Measurements from ENCODE around the gene TRPM7.
"Not testable (repeated sequence)": the region's sequence is repeated elsewhere in the genome, so short reads cannot be mapped to it uniquely, and the experiment has no call there.

The TRPM7 gene

GRCh38 chr15:50627351-50628055 is 59.1 kb downstream of the TRPM7 start:
- Mint-ChIP-seq H3K27me3 (no peaks in the 10 kb centered on the region), H3K4me1 (no peaks in the 10 kb centered on the region), H3K9me3 (no peaks in the 10 kb centered on the region), H3K4me3 (no peak overlapping the region), H3K27ac (no peak overlapping the region), H3K36me3 (peaks cover 31% of the 10 kb centered on the region)
- CTCF ChIA-PET: interaction anchor here (1.6 kb wide), 1 partner anchor 17 kb away, joined by 3 read pairs; no protein-coding TSS in a partner anchor
- DNase-seq: no peak

GRCh38 chr15:50624616-50625168 is 61.9 kb downstream of the TRPM7 start:
- Mint-ChIP-seq H3K27ac (no peak overlapping the region), H3K4me1 (no peaks in the 10 kb centered on the region), H3K27me3 (no peaks in the 10 kb centered on the region), H3K9me3 (no peaks in the 10 kb centered on the region), H3K36me3 (peaks cover 41% of the 10 kb centered on the region), H3K4me3 (no peak overlapping the region)
- DNase-seq: no peak
- CTCF ChIA-PET: interaction anchor here (1.0 kb wide), 1 partner anchor 239 kb away, joined by 3 read pairs; no protein-coding TSS in a partner anchor

- H3K36me3 Mint-ChIP-seq: peaks cover 37% of the 10 kb centered on the region
- not testable (repeated sequence) for H3K9me3 Mint-ChIP-seq, H3K27me3 Mint-ChIP-seq, DNase-seq, H3K4me1 Mint-ChIP-seq, H3K4me3 Mint-ChIP-seq
- CTCF ChIA-PET: interaction anchor here (0.6 to 1.4 kb wide), 2 partner anchors 30 to 160 kb away, joined by 3 read pairs; no protein-coding TSS in a partner anchor
- peak overlapping the region; percentile 58 for H3K27ac Mint-ChIP-seq
These were observed 64.1 kb downstream of the TRPM7 start for GRCh38 chr15:50622361-50622943.

- H3K9me3 Mint-ChIP-seq, H3K27me3 Mint-ChIP-seq, H3K4me3 Mint-ChIP-seq: not testable (repeated sequence)
These were observed 69.6 kb downstream of the TRPM7 start for GRCh38 chr15:50616960-50617359.

GRCh38 chr15:50616554-50616953 is 70.0 kb downstream of the TRPM7 start:
- H3K27me3 Mint-ChIP-seq, H3K9me3 Mint-ChIP-seq, DNase-seq, CTCF ChIA-PET, H3K4me3 Mint-ChIP-seq, H3K4me1 Mint-ChIP-seq, H3K27ac Mint-ChIP-seq: not testable (repeated sequence)
- peaks cover 23% of the 10 kb centered on the region for H3K36me3 Mint-ChIP-seq

More at GRCh38 chr15:50616960-50617359, 69.6 kb downstream of the TRPM7 start:
- DNase-seq, CTCF ChIA-PET, H3K27ac Mint-ChIP-seq, H3K4me1 Mint-ChIP-seq: not testable (repeated sequence)
- peaks cover 26% of the 10 kb centered on the region for H3K36me3 Mint-ChIP-seq

- CTCF ChIA-PET: no interaction called here
- Mint-ChIP-seq H3K4me1 (no peaks in the 10 kb centered on the region), H3K9me3 (no peaks in the 10 kb centered on the region), H3K36me3 (peaks cover 28% of the 10 kb centered on the region), H3K27me3 (no peaks in the 10 kb centered on the region), H3K27ac (no peak overlapping the region), H3K4me3 (no peak overlapping the region)
- no peak for DNase-seq
These were observed 73.0 kb downstream of the TRPM7 start for GRCh38 chr15:50613600-50613999.

GRCh38 chr15:50607129-50607528 is 79.5 kb downstream of the TRPM7 start:
- Mint-ChIP-seq H3K36me3 (peaks cover 44% of the 10 kb centered on the region), H3K4me1 (no peaks in the 10 kb centered on the region), H3K27me3 (no peaks in the 10 kb centered on the region), H3K4me3 (no peak overlapping the region), H3K9me3 (no peaks in the 10 kb centered on the region), H3K27ac (no peak overlapping the region)
- no peak for DNase-seq
- CTCF ChIA-PET: no interaction called here

- H3K4me3 Mint-ChIP-seq: no peak overlapping the region
- H3K4me1 Mint-ChIP-seq: no peaks in the 10 kb centered on the region
- H3K27ac Mint-ChIP-seq: no peak overlapping the region
- H3K27me3 Mint-ChIP-seq: no peaks in the 10 kb centered on the region
- CTCF ChIA-PET: no interaction called here
- no peak for DNase-seq
- peaks cover 38% of the 10 kb centered on the region for H3K36me3 Mint-ChIP-seq
- no peaks in the 10 kb centered on the region for H3K9me3 Mint-ChIP-seq
These were observed 81.1 kb downstream of the TRPM7 start for GRCh38 chr15:50605462-50605861.

GRCh38 chr15:50602028-50602427 is 84.6 kb downstream of the TRPM7 start:
- H3K36me3 Mint-ChIP-seq: peaks cover 39% of the 10 kb centered on the region
- CTCF ChIA-PET, H3K9me3 Mint-ChIP-seq, H3K4me1 Mint-ChIP-seq, H3K27me3 Mint-ChIP-seq, DNase-seq, H3K4me3 Mint-ChIP-seq, H3K27ac Mint-ChIP-seq: not testable (repeated sequence)

- peaks cover 29% of the 10 kb centered on the region for H3K36me3 Mint-ChIP-seq
- H3K9me3 Mint-ChIP-seq: no peaks in the 10 kb centered on the region
- CTCF ChIA-PET: no interaction called here
- H3K27me3 Mint-ChIP-seq: no peaks in the 10 kb centered on the region
- H3K4me3 Mint-ChIP-seq: no peak overlapping the region
- H3K27ac Mint-ChIP-seq: no peak overlapping the region
- no peaks in the 10 kb centered on the region for H3K4me1 Mint-ChIP-seq
- no peak for DNase-seq
These were observed 92.3 kb downstream of the TRPM7 start for GRCh38 chr15:50594311-50594710.

GRCh38 chr15:50593761-50594160 is 92.8 kb downstream of the TRPM7 start:
- Mint-ChIP-seq H3K27ac (no peak overlapping the region), H3K4me1 (no peaks in the 10 kb centered on the region), H3K36me3 (peaks cover 30% of the 10 kb centered on the region), H3K27me3 (no peaks in the 10 kb centered on the region), H3K4me3 (no peak overlapping the region), H3K9me3 (no peaks in the 10 kb centered on the region)
- CTCF ChIA-PET: interaction anchor here (0.6 kb wide), 1 partner anchor 179 kb away, joined by 3 read pairs; no protein-coding TSS in a partner anchor
- DNase-seq: no peak

- CTCF ChIA-PET: no interaction called here
These were observed 96.3 kb downstream of the TRPM7 start for GRCh38 chr15:50590288-50590687.

GRCh38 chr15:50577492-50577891 is 109.1 kb downstream of the TRPM7 start:
- Mint-ChIP-seq H3K36me3 (peaks cover 37% of the 10 kb centered on the region), H3K27me3 (no peaks in the 10 kb centered on the region), H3K9me3 (no peaks in the 10 kb centered on the region), H3K4me3 (no peak overlapping the region), H3K27ac (no peak overlapping the region), H3K4me1 (no peaks in the 10 kb centered on the region)
- CTCF ChIA-PET: no interaction called here
- no peak for DNase-seq

More at GRCh38 chr15:50590288-50590687, 96.3 kb downstream of the TRPM7 start:
- no peaks in the 10 kb centered on the region for H3K27me3 Mint-ChIP-seq
- no peak for DNase-seq
- H3K4me1 Mint-ChIP-seq: no peaks in the 10 kb centered on the region
- H3K4me3 Mint-ChIP-seq: no peak overlapping the region
- H3K9me3 Mint-ChIP-seq: no peaks in the 10 kb centered on the region
- H3K36me3 Mint-ChIP-seq: peaks cover 33% of the 10 kb centered on the region
- H3K27ac Mint-ChIP-seq: no peak overlapping the region

- no peak overlapping the region for H3K27ac Mint-ChIP-seq
- no peaks in the 10 kb centered on the region for H3K4me1 Mint-ChIP-seq
- DNase-seq: no peak
- peaks cover 35% of the 10 kb centered on the region for H3K36me3 Mint-ChIP-seq
- H3K4me3 Mint-ChIP-seq: no peak overlapping the region
- H3K9me3 Mint-ChIP-seq: no peaks in the 10 kb centered on the region
- H3K27me3 Mint-ChIP-seq: no peaks in the 10 kb centered on the region
- CTCF ChIA-PET: interaction anchor here (0.8 kb wide), 1 partner anchor 978 kb away, joined by 3 read pairs; no protein-coding TSS in a partner anchor
These were observed 110.4 kb downstream of the TRPM7 start for GRCh38 chr15:50576166-50576565.

- H3K4me1 Mint-ChIP-seq: not testable (repeated sequence)
- H3K36me3 Mint-ChIP-seq: peaks cover 43% of the 10 kb centered on the region
These were observed 112.8 kb downstream of the TRPM7 start for GRCh38 chr15:50573842-50574241.

More at GRCh38 chr15:50573842-50574241, 112.8 kb downstream of the TRPM7 start:
- CTCF ChIA-PET, DNase-seq, H3K9me3 Mint-ChIP-seq, H3K4me3 Mint-ChIP-seq, H3K27ac Mint-ChIP-seq, H3K27me3 Mint-ChIP-seq: not testable (repeated sequence)
